Measurements from ENCODE around the gene ASB11.
A peak's percentile ranks its signal among the peaks of the same experiment; 100 is the strongest.
"Not testable (repeated sequence)": the region's sequence is repeated elsewhere in the genome, so short reads cannot be mapped to it uniquely, and the experiment has no call there.

Gene ASB11

DNA sequence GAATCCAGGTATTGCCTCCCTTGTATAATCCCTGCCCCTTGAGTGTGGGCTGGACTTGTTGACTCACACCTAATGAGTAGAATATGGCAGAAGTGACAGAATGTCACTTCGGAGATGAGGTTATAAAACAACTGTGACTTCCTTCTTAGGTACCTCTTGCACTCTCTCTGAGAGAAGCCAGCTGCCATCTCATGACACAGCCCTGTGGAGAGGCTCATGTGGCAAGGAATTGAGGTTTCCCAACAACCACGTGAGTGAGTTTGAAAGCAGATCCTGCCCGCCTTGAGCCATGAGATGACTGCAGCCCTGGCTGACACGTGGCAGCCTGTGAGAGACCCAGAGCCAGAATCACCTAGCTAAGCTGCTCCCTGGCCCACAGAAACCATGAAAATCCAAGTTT is 13.5 kb downstream of the ASB11 start:
- DNase-seq: peak; percentile 56

GRCh38 chrX:15299941-15300851 is 15.2 kb downstream of the ASB11 start:
- DNase-seq: peak; percentile 15

DNA sequence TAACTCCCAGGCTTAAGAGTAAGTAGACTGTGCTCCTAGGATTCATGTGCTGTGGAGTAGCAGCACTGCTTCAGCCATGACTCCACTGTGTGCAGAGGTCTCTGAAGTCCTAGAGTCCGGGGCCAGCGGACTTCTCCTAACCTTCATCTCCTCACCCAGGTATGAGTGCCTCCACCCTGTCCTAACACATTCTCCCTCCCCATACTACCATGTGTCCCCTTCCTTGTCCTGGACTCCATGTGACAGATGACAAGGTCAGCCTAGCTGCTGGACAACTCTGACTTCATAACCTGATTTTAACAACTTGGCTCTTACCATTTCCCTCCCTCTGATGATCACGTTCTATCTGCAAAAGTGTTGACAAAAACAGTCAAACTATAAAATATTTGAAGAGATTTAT is 16.7 kb downstream of the ASB11 start:
- no peak for DNase-seq

- DNase-seq: no peak
Observed at GRCh38 chrX:15298201-15298600, 17.2 kb downstream of the ASB11 start.

DNA sequence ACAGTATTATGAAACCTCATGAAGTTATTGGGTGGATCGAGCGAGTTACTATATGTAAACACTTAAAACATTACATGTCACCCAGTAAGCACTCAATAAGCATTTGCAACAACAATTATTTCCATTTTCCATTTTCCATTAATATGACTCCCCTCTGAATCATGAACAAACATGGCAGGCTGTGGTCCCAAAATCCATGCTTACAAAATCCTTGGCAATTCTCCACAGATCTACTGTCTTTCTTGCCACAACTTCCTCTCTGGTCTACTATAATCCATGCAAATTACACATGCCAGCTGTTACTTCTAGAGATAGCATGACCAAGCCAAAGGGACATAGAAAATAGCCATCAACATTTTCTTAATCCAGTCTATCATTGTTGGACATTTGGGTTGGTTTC is 22.0 kb downstream of the ASB11 start:
- DNase-seq: peak; percentile 64

DNA sequence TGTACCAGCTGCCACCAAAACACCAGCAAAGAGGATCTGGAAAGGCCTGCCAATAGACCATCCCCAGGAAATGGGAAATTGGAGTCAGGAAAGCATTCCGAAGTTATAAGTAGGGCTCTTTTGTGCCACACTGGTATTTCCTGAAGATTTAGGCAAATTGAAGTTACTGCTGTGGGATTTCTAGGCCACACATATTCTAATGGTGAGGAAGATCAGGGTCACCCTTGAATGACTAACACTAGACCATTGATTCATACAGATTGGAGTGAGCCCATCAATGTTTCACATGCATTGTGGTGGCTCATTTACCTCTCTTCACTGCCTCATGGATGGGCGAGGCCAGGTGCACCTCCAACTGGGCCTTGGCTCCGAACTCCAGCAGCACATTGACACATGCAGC is 22.6 kb downstream of the ASB11 start:
- DNase-seq: peak; percentile 41

- no peak for DNase-seq
Observed at GRCh38 chrX:15277604-15278003, 37.8 kb downstream of the ASB11 start.

DNA sequence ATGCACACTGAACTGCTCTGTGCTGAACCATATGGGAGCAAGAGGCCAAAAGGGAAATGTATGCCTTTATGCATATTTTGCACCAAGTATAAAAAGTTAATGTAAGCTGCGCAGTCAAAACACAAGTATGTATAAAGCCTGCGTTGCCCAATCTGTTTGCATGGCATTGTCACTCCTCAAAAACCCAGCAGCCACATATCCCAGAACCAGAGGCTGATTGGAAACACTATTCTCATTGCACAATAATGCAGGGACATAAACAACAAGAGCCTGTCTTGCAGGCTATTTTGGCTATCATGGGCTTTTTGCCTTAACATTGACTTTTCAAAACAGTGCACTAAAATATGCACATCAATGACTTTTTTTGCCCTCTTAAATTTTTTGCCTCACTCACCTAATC is 40.5 kb downstream of the ASB11 start:
- no peak for DNase-seq

- not testable (repeated sequence) for DNase-seq
Observed at GRCh38 chrX:15273275-15273674, 42.2 kb downstream of the ASB11 start.

- no peak for DNase-seq
Observed at GRCh38 chrX:15271757-15272156, 43.7 kb downstream of the ASB11 start.

DNA sequence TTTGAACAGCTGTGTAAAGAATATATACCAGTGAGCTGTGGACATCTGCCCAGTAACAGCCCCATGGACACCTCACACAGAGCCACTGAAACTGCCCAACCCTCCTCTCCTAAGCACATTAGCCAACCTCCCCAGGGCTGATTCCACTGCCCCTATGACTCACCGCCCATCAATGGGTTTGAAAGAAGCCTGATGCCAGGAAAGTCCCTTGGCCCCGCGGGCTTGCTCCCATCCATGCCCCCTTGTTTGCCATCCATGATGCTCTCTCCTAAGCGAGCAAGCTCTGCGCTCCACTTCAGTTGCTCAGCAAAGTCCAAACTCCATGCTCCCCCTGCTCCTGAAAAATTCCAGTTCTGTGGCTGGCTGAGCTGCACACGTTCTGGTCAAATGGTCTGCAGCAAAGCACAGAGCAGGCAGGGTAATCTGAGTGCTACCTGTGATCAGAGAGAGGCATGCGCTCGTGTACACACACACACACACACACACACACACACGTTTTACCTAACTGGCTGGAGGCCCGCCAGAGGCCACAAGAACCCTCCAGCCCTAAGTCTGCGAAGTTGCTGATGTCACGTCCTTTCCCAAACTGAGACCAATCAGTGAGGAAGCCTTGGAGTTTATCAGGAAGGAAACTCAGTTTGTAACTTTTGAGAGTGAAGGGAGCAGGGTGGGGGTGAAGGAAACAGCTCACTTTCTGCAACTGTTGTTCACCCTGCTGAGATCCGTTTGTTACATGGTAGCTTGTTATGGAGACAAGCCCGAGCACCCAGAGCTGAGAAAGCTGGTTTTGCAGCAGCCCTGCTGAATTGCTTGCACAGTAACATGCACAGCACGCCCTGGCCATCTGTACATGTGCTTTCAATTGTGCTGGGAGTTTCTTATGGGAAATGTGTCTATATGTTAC is 45.6 kb downstream of the ASB11 start, which contains the start of gene ASB9:
Gene ASB9, minus strand, starts transcription at position 466 of the 904 bp plus-strand sequence. Its CDS starts 209 bp downstream, at position 257.
- peak; percentile 1 for DNase-seq

DNA sequence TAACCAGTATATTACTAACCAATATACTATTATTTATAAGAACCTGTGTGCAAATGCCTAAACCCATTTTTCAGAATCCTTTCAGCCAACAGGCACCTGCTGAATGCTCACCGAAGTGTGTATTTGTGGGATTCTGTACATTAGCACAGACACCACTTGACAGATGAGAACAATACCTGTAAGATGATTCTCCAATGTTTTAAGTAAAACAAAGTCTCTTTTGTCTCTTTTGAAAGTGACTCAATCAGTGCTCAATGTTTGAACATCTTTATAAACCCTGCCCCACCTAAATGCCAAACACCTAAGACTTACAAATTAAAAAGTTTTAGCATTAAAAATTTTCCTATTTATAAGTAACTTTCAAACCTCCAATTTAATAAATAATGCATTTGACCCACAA is 46.3 kb downstream of the ASB11 start:
- no peak for DNase-seq

DNA sequence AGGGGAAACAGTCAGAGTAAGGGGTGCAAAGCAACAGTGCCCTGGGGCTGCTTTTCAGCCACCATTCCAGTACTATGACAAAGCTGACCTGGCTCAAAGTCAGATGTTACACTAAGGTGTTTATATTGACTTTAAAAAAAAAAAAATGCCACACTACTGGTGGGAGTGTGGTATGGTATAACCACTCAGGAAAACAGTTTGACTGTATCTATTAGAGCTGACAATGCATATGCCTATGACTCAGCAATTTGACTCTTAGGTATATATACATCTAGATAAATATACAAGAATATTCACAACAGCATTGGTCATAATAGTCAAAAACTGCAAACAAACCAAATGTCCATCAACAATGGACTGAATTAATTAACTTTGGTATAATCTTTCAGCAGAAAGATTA is 60.6 kb downstream of the ASB11 start:
- DNase-seq: no peak

- DNase-seq: no peak
Observed at GRCh38 chrX:15245896-15246295, 69.5 kb downstream of the ASB11 start.

GRCh38 chrX:15244421-15244820 is 71.0 kb downstream of the ASB11 start:
- no peak for DNase-seq

GRCh38 chrX:15242899-15243555 is 72.4 kb downstream of the ASB11 start:
- DNase-seq: peak; percentile 7

DNA sequence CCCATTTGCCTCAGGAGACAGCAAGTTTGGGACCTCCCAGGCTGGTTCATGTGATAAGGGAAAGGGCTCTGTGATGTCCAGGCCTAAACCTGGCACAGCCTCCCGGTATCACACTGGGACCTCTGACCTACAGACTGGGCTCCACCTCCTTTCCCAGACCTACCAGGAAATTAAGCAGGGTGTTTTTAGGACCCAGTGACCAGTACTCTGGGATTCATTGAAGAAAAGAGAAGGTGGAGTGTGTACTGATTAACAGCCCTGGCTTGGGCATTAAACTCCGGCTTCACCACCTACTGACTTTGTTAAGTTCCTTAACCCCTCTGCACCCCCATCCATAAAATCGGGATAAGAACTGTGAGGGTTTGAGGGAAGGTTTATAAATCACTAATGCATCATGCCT is 74.1 kb downstream of the ASB11 start:
- DNase-seq: no peak

DNA sequence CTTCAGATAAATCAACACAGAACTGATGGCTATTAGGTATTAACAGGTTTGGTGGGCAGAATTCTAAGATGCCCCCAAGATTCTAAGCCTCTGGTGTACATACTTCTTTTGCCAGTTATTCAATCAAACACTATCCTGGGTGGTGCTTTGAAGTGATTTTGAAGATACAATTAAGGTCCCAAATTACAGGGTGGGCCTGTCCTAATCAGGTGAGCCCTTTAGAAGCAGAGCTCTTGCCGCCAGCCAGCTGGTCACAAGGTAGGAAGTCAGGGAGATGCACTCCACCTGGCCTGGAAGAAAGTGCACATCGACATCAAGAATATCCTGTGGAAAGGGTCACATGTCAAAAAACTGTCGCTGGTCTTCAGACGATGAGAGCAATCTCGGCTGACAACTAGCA is 75.0 kb downstream of the ASB11 start:
- DNase-seq: no peak

GRCh38 chrX:15236146-15236545 is 79.3 kb downstream of the ASB11 start:
- no peak for DNase-seq

- DNase-seq: no peak
Observed at GRCh38 chrX:15235001-15235400, 80.4 kb downstream of the ASB11 start.

DNA sequence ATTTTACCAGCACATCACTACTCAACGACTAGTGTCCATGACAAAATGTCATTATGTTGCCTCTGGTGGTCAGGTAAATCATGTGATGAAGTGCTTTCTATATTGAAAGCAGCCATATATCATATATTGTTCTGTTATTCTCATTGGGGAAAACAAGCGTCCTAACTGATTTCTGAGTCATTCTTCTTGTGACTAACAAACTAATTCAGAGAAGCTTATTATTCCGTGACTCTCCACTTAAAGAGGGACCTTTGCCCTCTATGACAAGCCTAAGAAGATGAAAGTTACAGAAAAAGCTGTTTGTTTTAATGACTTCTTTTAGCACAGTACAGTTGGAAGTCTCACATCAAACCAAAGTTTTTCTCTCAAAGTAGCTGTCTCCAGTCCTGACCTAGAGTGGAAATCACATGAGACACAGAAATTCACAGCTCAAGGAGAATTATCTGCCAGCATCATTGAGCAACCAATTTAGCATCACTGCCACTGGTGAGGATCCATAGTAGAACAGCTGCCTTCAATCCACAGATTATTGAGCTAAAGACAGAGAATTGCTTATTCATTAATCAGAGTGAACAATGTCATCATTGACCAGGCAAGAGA is 81.9 kb downstream of the ASB11 start:
- DNase-seq: no peak

Measured in HCEC 1CT (cell line).